ENCODE results near the gene AQP10. TPM values are rescaled to one million over a fixed set of nuclear protein-coding genes. Genes with fewer than 3 reads are reported as not detected.

Gene AQP10
- total RNA-seq, 1 experiment from 2014 or later: 0.50 TPM

- H3K9me3 ChIP-seq: no peaks in the 10 kb centered on the region
- H3K9me3 Mint-ChIP-seq (ENCODE audit: unreplicated experiment): no peaks in the 10 kb centered on the region
- no TSS peak for BruUV-seq (replicated peaks)
- peak overlapping the region; percentile 73 for H3K4me3 Mint-ChIP-seq (ENCODE audit: unreplicated experiment)
- CTCF ChIA-PET: interaction anchor here (0.8 to 2.1 kb wide), 3 partner anchors 8 to 26 kb away, joined by 4 to 17 read pairs (median 7); no protein-coding TSS in a partner anchor
- intact Hi-C loops (cut with micrococcal nuclease; ENCODE audit: unreplicated experiment): no loop called here
- no peak overlapping the region for H3K4me3 ChIP-seq (ENCODE audit: low read depth, low read length)
- H3K27ac Mint-ChIP-seq (ENCODE audit: unreplicated experiment): no peak overlapping the region
- peaks cover 20% of the 10 kb centered on the region for H3K4me1 Mint-ChIP-seq (ENCODE audit: low read depth, unreplicated experiment)
- H3K27me3 ChIP-seq (replicated peaks; ENCODE audit: control insufficient read depth, insufficient read depth, low read length): no peaks in the 10 kb centered on the region
- H3K4me1 ChIP-seq: peaks cover 6% of the 10 kb centered on the region; the same call in 1 of the 2 replicates
- no peak for DNase-seq
- H3K36me3 ChIP-seq (ENCODE audit: control insufficient read depth, insufficient read depth, low read length): no peaks in the 10 kb centered on the region
- no peak for TF ChIP-seq CTCF (IDR thresholded peaks at IDR 0.05; ENCODE audit: insufficient read depth in 1 of 2, low read depth in 1 of 2, low read length in 1 of 2, severe bottlenecking in 1 of 2, unreplicated experiment in 1 of 2)
- POLR2A ChIA-PET: interaction anchor here (1.0 kb wide), 1 partner anchor 8 kb away, joined by 3 read pairs; no protein-coding TSS in a partner anchor
- H3K27me3 Mint-ChIP-seq (ENCODE audit: insufficient read depth, unreplicated experiment): no peaks in the 10 kb centered on the region
- H3K36me3 Mint-ChIP-seq (ENCODE audit: insufficient read depth, unreplicated experiment): no peaks in the 10 kb centered on the region
These were observed 5.9 kb downstream of the AQP10 start for GRCh38 chr1:154326546-154327465.

GRCh38 chr1:154327466-154328317 is 6.8 kb downstream of the AQP10 start:
- peak overlapping the region; percentile 73 for H3K4me3 Mint-ChIP-seq (ENCODE audit: unreplicated experiment)
- no peaks in the 10 kb centered on the region for H3K9me3 Mint-ChIP-seq (ENCODE audit: unreplicated experiment)
- POLR2A ChIA-PET: interaction anchor here (0.5 to 0.7 kb wide), 3 partner anchors 24 to 712 kb away, joined by 3 to 5 read pairs (median 4); partner anchors contain the start of gene S100A14
- Histone ChIP-seq H3K36me3 (ENCODE audit: control insufficient read depth, insufficient read depth, low read length) (no peaks in the 10 kb centered on the region), H3K27me3 (replicated peaks; ENCODE audit: control insufficient read depth, insufficient read depth, low read length) (no peaks in the 10 kb centered on the region), H3K4me1 (peaks cover 6% of the 10 kb centered on the region; the same call in 1 of the 2 replicates), H3K9me3 (no peaks in the 10 kb centered on the region), H3K4me3 (ENCODE audit: low read depth, low read length) (peak overlapping the region; percentile 51)
- H3K36me3 Mint-ChIP-seq (ENCODE audit: insufficient read depth, unreplicated experiment): no peaks in the 10 kb centered on the region
- no TSS peak for BruUV-seq (replicated peaks)
- no peak for TF ChIP-seq CTCF (IDR thresholded peaks at IDR 0.05; ENCODE audit: insufficient read depth in 1 of 2, low read depth in 1 of 2, low read length in 1 of 2, severe bottlenecking in 1 of 2, unreplicated experiment in 1 of 2)
- CTCF ChIA-PET: interaction anchor here (0.7 to 2.1 kb wide), 3 partner anchors 7 to 78 kb away, joined by 4 to 17 read pairs (median 7); no protein-coding TSS in a partner anchor
- H3K4me1 Mint-ChIP-seq (ENCODE audit: low read depth, unreplicated experiment): peaks cover 19% of the 10 kb centered on the region
- intact Hi-C loops (cut with micrococcal nuclease; ENCODE audit: unreplicated experiment): no loop called here
- no peaks in the 10 kb centered on the region for H3K27me3 Mint-ChIP-seq (ENCODE audit: insufficient read depth, unreplicated experiment)
- H3K27ac Mint-ChIP-seq (ENCODE audit: unreplicated experiment): no peak overlapping the region
- no peak for DNase-seq

All from Caco-2 (cell line).